HUES6 (cell line): ENCODE results near the gene MAN1B1.

Experiments used
- H3K27ac ChIP-seq: 2 replicates; pipeline ENCODE4 v1.7.0; 2013; ENCODE audit warnings: low read depth, mild to moderate bottlenecking, low read length, inconsistent platforms
- H3K27me3 ChIP-seq: 2 replicates; pipeline ENCODE4 v1.6.1; 2013; ENCODE audit warnings: low read length; ENCODE audit not compliant: control insufficient read depth, insufficient read depth
- H3K36me3 ChIP-seq: 2 replicates; pipeline ENCODE4 v1.6.1; 2013; ENCODE audit warnings: low read length; ENCODE audit not compliant: control insufficient read depth, insufficient read depth
- H3K4me1 ChIP-seq: 2 replicates; pipeline ENCODE4 v1.6.1; 2013; ENCODE audit warnings: low read length; ENCODE audit not compliant: control insufficient read depth, insufficient read depth
- H3K4me3 ChIP-seq: 2 replicates; pipeline ENCODE4 v1.5.1; 2013; ENCODE audit warnings: low read depth, low read length
- H3K9ac ChIP-seq: one replicate; pipeline ENCODE4 v1.6.1; 2013; ENCODE audit warnings: mild to moderate bottlenecking, low read length
- H3K9me3 ChIP-seq: 2 replicates; pipeline ENCODE4 v1.6.1; 2013; ENCODE audit warnings: low read depth, low read length; ENCODE audit not compliant: control insufficient read depth, insufficient read depth

MAN1B1 gene

GRCh38 chr9:137080260-137081122 is 6.3 kb upstream of the MAN1B1 start:
- no peaks in the 10 kb centered on the region for H3K9me3 ChIP-seq
- no peak overlapping the region for H3K9ac ChIP-seq
- H3K27ac ChIP-seq: no peak overlapping the region
- H3K4me3 ChIP-seq: no peak overlapping the region
- peaks cover 23% of the 10 kb centered on the region for H3K4me1 ChIP-seq
- peaks cover 22% of the 10 kb centered on the region for H3K36me3 ChIP-seq
- H3K27me3 ChIP-seq: peaks cover 37% of the 10 kb centered on the region

- H3K27me3 ChIP-seq: peaks cover 33% of the 10 kb centered on the region
- H3K9ac ChIP-seq: no peak overlapping the region
- peaks cover 22% of the 10 kb centered on the region for H3K4me1 ChIP-seq
- H3K4me3 ChIP-seq: no peak overlapping the region
- H3K9me3 ChIP-seq: no peaks in the 10 kb centered on the region
- H3K27ac ChIP-seq: no peak overlapping the region
- peaks cover 22% of the 10 kb centered on the region for H3K36me3 ChIP-seq
These were observed 4.4 kb upstream of the MAN1B1 start for GRCh38 chr9:137082222-137082924.

- no peak overlapping the region for H3K27ac ChIP-seq
- H3K4me1 ChIP-seq: peaks cover 22% of the 10 kb centered on the region
- peaks cover 30% of the 10 kb centered on the region for H3K27me3 ChIP-seq
- peaks cover 22% of the 10 kb centered on the region for H3K36me3 ChIP-seq
- H3K9ac ChIP-seq: no peak overlapping the region
- no peak overlapping the region for H3K4me3 ChIP-seq
- no peaks in the 10 kb centered on the region for H3K9me3 ChIP-seq
These were observed 3.9 kb upstream of the MAN1B1 start for GRCh38 chr9:137082925-137083290.

GRCh38 chr9:137083394-137084004 is 3.3 kb upstream of the MAN1B1 start:
- Histone ChIP-seq H3K4me3 (no peak overlapping the region), H3K27ac (no peak overlapping the region; the same call in 1 of the 2 replicates), H3K27me3 (peaks cover 24% of the 10 kb centered on the region), H3K4me1 (peaks cover 19% of the 10 kb centered on the region), H3K36me3 (peaks cover 22% of the 10 kb centered on the region), H3K9ac (peak overlapping the region; percentile 36), H3K9me3 (no peaks in the 10 kb centered on the region)

- Histone ChIP-seq H3K4me1 (peaks cover 15% of the 10 kb centered on the region; the same call in 1 of the 2 replicates), H3K27me3 (peaks cover 14% of the 10 kb centered on the region), H3K27ac (no peak overlapping the region), H3K4me3 (no peak overlapping the region), H3K36me3 (peaks cover 23% of the 10 kb centered on the region), H3K9ac (no peak overlapping the region), H3K9me3 (no peaks in the 10 kb centered on the region)
These were observed 2.3 kb upstream of the MAN1B1 start for GRCh38 chr9:137084526-137084925.

GRCh38 chr9:137085920-137086530 is 760 bp upstream of the MAN1B1 start:
- Histone ChIP-seq H3K36me3 (peaks cover 20% of the 10 kb centered on the region), H3K4me3 (peak overlapping the region; percentile 74), H3K9me3 (no peaks in the 10 kb centered on the region), H3K4me1 (peaks cover 15% of the 10 kb centered on the region; the same call in 1 of the 2 replicates), H3K27me3 (peaks cover 3% of the 10 kb centered on the region; the same call in 1 of the 2 replicates), H3K27ac (peak overlapping the region; percentile 46; the same call in 1 of the 2 replicates), H3K9ac (peak overlapping the region; percentile 75)

GRCh38 chr9:137087409-137087925 is 682 bp downstream of the MAN1B1 start:
- H3K4me1 ChIP-seq: peaks cover 15% of the 10 kb centered on the region; the same call in 1 of the 2 replicates
- peak overlapping the region; percentile 24; the same call in 1 of the 2 replicates for H3K27ac ChIP-seq

GRCh38 chr9:137088121-137088520 is 1.3 kb downstream of the MAN1B1 start:
- Histone ChIP-seq H3K9ac (no peak overlapping the region), H3K4me3 (peak overlapping the region; percentile 74; the same call in 1 of the 2 replicates), H3K27me3 (peaks cover 3% of the 10 kb centered on the region; the same call in 1 of the 2 replicates), H3K4me1 (peaks cover 14% of the 10 kb centered on the region; the same call in 1 of the 2 replicates), H3K9me3 (no peaks in the 10 kb centered on the region), H3K36me3 (peaks cover 13% of the 10 kb centered on the region), H3K27ac (no peak overlapping the region)

More at GRCh38 chr9:137087409-137087925, 682 bp downstream of the MAN1B1 start:
- peaks cover 13% of the 10 kb centered on the region for H3K36me3 ChIP-seq
- peaks cover 3% of the 10 kb centered on the region; the same call in 1 of the 2 replicates for H3K27me3 ChIP-seq
- peak overlapping the region; percentile 74 for H3K4me3 ChIP-seq
- H3K9me3 ChIP-seq: no peaks in the 10 kb centered on the region
- peak overlapping the region; percentile 61 for H3K9ac ChIP-seq

- Histone ChIP-seq H3K27ac (no peak overlapping the region), H3K9me3 (no peaks in the 10 kb centered on the region), H3K27me3 (peaks cover 3% of the 10 kb centered on the region; the same call in 1 of the 2 replicates), H3K4me3 (no peak overlapping the region), H3K4me1 (peaks cover 5% of the 10 kb centered on the region; the same call in 1 of the 2 replicates), H3K36me3 (peaks cover 13% of the 10 kb centered on the region), H3K9ac (no peak overlapping the region)
These were observed 2.6 kb downstream of the MAN1B1 start for GRCh38 chr9:137089232-137089947.
